ENCODE measurements around the gene RNGTT. TPM values are rescaled to one million over a fixed set of nuclear protein-coding genes. Genes with fewer than 3 reads are reported as not detected.

Gene RNGTT
- total RNA-seq, 1 donor from 2014 or later = 13.1 TPM

DNA sequence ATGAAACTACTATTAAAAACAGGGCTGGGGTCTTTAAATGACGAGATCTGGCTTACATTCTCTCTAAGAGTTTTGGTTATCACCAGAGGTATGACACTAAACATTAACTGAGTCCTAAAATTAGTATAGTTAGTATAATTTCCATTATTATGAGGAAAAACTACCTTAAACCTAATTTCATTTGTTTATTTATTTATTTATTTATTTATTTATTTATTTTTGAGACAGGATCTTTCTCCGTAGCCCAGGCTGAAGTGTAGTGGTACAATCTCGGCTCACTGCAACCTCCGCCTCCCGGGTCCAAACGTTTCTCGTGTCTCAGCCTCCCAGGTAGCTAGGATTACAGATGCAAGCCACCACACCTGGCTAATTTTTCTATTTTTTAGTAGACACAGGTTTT is 85.5 kb downstream of the RNGTT start:
- Mint-ChIP-seq H3K4me1 (ENCODE audit: low read depth) (peaks cover 14% of the 10 kb centered on the region), H3K4me3 (ENCODE audit: unreplicated experiment) (no peak overlapping the region), H3K9me3 (ENCODE audit: low read depth) (no peaks in the 10 kb centered on the region), H3K27ac (ENCODE audit: unreplicated experiment) (no peak overlapping the region), H3K36me3 (ENCODE audit: low read depth) (no peaks in the 10 kb centered on the region), H3K27me3 (ENCODE audit: low read depth) (no peaks in the 10 kb centered on the region)
- DNase-seq (ENCODE audit: low spot score) = no peak
- TF ChIP-seq, protein P1, sequence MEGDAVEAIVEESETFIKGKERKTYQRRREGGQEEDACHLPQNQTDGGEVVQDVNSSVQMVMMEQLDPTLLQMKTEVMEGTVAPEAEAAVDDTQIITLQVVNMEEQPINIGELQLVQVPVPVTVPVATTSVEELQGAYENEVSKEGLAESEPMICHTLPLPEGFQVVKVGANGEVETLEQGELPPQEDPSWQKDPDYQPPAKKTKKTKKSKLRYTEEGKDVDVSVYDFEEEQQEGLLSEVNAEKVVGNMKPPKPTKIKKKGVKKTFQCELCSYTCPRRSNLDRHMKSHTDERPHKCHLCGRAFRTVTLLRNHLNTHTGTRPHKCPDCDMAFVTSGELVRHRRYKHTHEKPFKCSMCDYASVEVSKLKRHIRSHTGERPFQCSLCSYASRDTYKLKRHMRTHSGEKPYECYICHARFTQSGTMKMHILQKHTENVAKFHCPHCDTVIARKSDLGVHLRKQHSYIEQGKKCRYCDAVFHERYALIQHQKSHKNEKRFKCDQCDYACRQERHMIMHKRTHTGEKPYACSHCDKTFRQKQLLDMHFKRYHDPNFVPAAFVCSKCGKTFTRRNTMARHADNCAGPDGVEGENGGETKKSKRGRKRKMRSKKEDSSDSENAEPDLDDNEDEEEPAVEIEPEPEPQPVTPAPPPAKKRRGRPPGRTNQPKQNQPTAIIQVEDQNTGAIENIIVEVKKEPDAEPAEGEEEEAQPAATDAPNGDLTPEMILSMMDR (IDR thresholded peaks at IDR 0.05) = no peak

- H3K27me3 Mint-ChIP-seq (ENCODE audit: low read depth) = no peaks in the 10 kb centered on the region
- H3K27ac Mint-ChIP-seq (ENCODE audit: unreplicated experiment) = no peak overlapping the region
- H3K9me3 Mint-ChIP-seq (ENCODE audit: low read depth) = no peaks in the 10 kb centered on the region
- TF ChIP-seq, protein P1 (IDR thresholded peaks at IDR 0.05) = no peak
- peaks cover 24% of the 10 kb centered on the region for H3K4me1 Mint-ChIP-seq (ENCODE audit: low read depth)
- H3K36me3 Mint-ChIP-seq (ENCODE audit: low read depth) = no peaks in the 10 kb centered on the region
- no peak overlapping the region for H3K4me3 Mint-ChIP-seq (ENCODE audit: unreplicated experiment)
- no peak for DNase-seq (ENCODE audit: low spot score)
Observed at GRCh38 chr6:88872962-88873361, 90.5 kb downstream of the RNGTT start.

DNA sequence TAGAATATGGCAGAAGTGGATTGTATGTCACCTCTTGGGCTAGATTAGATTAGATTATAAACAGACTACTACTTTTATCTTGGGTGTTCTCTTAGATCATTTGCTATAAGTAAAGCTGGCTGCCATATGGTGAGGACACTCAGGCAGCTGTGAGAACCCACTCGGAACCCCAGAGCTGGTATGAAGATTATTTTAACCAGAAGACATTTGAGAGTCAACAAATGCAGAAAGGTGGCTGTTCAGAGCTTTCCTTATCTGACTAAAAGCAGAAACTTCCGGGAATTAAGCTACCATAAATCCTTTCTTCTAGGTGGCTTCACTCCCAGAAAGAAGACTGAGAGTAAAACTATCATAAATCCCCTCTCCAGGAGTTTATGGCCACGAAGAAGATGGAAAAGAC is 91.9 kb downstream of the RNGTT start:
- no peak for DNase-seq (ENCODE audit: low spot score)
- Mint-ChIP-seq H3K4me3 (ENCODE audit: unreplicated experiment) (no peak overlapping the region), H3K27me3 (ENCODE audit: low read depth) (no peaks in the 10 kb centered on the region), H3K36me3 (ENCODE audit: low read depth) (no peaks in the 10 kb centered on the region), H3K4me1 (ENCODE audit: low read depth) (peaks cover 39% of the 10 kb centered on the region), H3K9me3 (ENCODE audit: low read depth) (no peaks in the 10 kb centered on the region), H3K27ac (ENCODE audit: unreplicated experiment) (no peak overlapping the region)
- TF ChIP-seq, protein P1 (IDR thresholded peaks at IDR 0.05) = no peak

DNA sequence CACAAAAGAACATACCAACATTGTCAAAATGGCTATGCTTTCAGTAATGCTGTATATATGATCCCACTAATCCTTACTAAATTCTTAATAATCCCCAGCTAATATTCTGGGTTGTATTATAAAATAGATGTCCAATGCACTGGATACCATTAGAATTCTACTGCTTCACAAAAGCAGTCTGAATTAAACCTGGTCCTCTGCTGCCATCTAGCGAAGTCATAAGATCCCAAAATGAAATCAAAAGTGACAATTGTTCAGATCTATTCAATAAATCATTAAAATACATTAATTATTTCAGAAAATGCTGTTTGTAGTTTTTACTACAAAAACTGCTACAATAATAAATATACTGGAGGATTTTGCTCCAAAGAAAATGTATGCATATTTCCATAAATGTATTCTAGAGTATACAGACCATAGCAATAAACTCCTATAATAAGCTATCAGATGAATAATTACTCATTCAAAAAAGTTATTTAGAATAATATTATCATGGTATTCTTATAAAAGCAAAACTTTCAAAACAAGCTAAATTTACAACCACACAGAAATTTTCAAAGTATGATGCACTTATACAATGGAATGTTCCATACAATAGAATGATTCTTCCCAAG is 92.6 kb downstream of the RNGTT start:
- DNase-seq (ENCODE audit: low spot score) = no peak
- H3K27me3 Mint-ChIP-seq (ENCODE audit: low read depth) = no peaks in the 10 kb centered on the region
- no peak overlapping the region for H3K27ac Mint-ChIP-seq (ENCODE audit: unreplicated experiment)
- no peaks in the 10 kb centered on the region for H3K9me3 Mint-ChIP-seq (ENCODE audit: low read depth)
- no peak overlapping the region for H3K4me3 Mint-ChIP-seq (ENCODE audit: unreplicated experiment)
- TF ChIP-seq, protein P1 (IDR thresholded peaks at IDR 0.05) = peak; percentile 96
- peaks cover 39% of the 10 kb centered on the region for H3K4me1 Mint-ChIP-seq (ENCODE audit: low read depth)
- H3K36me3 Mint-ChIP-seq (ENCODE audit: low read depth) = no peaks in the 10 kb centered on the region

GRCh38 chr6:88869263-88870020 is 94.0 kb downstream of the RNGTT start:
- no peaks in the 10 kb centered on the region for H3K9me3 Mint-ChIP-seq (ENCODE audit: low read depth)
- TF ChIP-seq, protein P1 (IDR thresholded peaks at IDR 0.05) = no peak
- H3K27me3 Mint-ChIP-seq (ENCODE audit: low read depth) = no peaks in the 10 kb centered on the region
- H3K4me1 Mint-ChIP-seq (ENCODE audit: low read depth) = peaks cover 39% of the 10 kb centered on the region
- no peak overlapping the region for H3K4me3 Mint-ChIP-seq (ENCODE audit: unreplicated experiment)
- H3K27ac Mint-ChIP-seq (ENCODE audit: unreplicated experiment) = peak overlapping the region; percentile 88
- H3K36me3 Mint-ChIP-seq (ENCODE audit: low read depth) = no peaks in the 10 kb centered on the region
- no peak for DNase-seq (ENCODE audit: low spot score)
